LNCAP (cell line): ENCODE measurements around the gene TTLL5.

Experiments used
- CTCF ChIP-seq: fragments of 450-650 bp; IDR thresholded peaks from 2 replicates; pipeline ENCODE4 v1.5.1; 2017; ENCODE audit warnings: mild to moderate bottlenecking

TTLL5 gene

DNA sequence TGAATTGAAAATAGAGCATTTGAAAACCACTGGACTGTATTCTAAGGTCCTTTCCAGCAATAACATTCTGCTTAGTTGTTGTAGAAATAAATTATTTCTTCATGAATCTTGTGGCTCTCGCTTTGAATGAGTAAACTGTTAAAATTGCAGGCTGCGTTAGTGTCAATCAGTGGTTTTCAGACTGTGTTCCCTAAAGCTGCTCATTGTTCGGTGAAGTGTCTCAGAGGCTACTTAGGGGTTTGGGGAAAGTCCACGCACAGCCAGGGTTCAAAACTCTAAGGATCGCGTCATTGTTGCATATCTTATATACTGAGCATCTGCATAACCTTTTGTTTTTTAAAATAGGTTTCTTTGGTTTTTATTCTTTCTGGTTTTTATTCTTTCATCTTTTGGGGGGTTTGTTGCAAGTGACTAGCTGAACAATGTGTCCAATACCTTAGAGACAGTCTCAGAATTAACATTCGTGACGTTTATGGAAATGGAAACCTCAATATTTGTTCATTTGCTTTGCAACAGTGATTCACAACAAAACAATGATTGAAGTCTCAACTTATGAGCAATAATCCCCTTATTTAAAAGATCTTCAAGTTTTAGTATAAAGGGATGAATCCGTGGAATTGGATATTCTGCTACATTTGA lies 108.1 kb downstream of the TTLL5 start:
- TF ChIP-seq CTCF: no peak

DNA sequence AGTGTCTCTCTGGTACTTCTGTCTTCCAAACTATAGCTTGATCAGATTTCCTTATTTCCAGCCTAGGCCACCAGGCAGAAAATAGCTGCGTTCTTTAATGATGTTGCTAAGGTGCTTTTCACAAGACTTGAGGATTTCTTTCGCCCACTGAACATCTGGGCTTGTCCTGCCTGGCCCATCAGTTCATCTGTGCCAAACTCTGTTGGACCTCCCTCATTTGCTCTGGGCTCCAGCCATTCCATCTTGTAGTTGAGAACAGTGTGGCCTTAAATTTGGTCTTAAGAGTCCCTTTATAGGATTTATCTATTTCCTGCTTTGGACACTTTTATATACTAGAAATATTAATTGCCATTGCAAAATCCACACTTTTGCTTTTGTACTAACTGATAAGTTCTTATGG lies 109.6 kb downstream of the TTLL5 start:
- no peak for TF ChIP-seq CTCF

DNA sequence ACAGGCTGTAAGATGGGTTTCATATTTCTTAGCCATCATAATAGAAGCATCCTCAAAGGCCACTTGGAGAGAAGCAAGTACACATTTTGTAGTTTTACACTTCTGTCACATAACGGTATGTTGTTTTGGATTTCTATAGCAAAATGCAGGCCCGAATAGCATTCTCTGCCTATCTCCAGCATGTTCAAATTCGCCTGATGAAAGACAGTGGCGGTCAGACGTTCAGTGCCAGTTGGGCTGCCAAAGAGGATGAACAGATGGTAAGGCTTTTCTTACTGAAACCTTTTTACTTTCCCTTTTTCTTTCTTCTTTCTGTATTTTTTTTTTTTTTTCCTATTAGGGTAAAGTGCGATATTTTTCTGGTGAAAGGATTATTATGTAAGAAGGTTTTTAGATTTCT lies 110.5 kb downstream of the TTLL5 start:
- TF ChIP-seq CTCF: no peak

DNA sequence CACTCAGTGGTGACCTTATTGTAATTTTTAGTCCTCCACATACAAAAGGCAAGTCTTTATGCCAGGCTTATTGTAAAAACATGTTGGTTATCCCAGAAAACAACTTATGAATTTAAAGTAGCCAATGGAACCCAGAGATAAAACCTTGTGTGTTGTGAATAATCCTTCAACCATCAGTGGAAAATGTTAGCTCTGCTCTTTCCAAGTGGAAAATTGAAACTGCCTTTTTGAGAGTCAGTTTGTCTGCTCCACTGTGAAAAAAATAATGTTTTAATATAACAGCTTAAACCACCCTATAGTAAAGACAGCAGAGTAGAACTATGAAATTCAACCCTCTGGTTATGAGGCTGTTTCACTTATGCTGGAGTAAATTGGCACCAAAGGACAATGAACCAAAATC lies 112.0 kb downstream of the TTLL5 start:
- no peak for TF ChIP-seq CTCF

- TF ChIP-seq CTCF: no peak
Measured at GRCh38 chr14:75781096-75781495, 120.0 kb downstream of the TTLL5 start.

GRCh38 chr14:75783184-75783583 lies 122.1 kb downstream of the TTLL5 start:
- no peak for TF ChIP-seq CTCF

- TF ChIP-seq CTCF: no peak
Measured at GRCh38 chr14:75783602-75784313, 122.7 kb downstream of the TTLL5 start.
